Stimulated activated effector memory CD8-positive, alpha-beta T cell treated with anti-CD3 and anti-CD28 coated beads, Interleukin-12 subunit alpha, Interleukin-12 subunit beta, amount 100 ng/mL, for 72 hours (primary cell): ENCODE data around the gene COX6B1.
"Not testable (repeated sequence)": the region's sequence is repeated elsewhere in the genome, so short reads cannot be mapped to it uniquely, and the experiment has no call there.

Source experiments
- ATAC-seq: fragments of 150-1000 bp; cut with Tn5 transposase; 2 replicates; pipeline ENCODE4 v1.10.0; 2021
- DNase-seq, 2 donors: peaks; one replicate each; pipeline ENCODE4 v3.0.0; 2021 to 2022; ENCODE audit warnings: low spot score in 2 of 2
- H3K27ac Mint-ChIP-seq: one replicate; pipeline ENCODE4 v1.8.0; 2022; ENCODE audit warnings: mild to moderate bottlenecking, mixed read lengths
- H3K36me3 Mint-ChIP-seq: one replicate; pipeline ENCODE4 v1.8.0; 2022; ENCODE audit warnings: mild to moderate bottlenecking, mixed read lengths
- H3K4me1 Mint-ChIP-seq: one replicate; pipeline ENCODE4 v1.8.0; 2022; ENCODE audit warnings: mixed read lengths
- H3K4me3 Mint-ChIP-seq: one replicate; pipeline ENCODE4 v1.8.0; 2022; ENCODE audit warnings: mild to moderate bottlenecking, mixed read lengths
- H3K9me3 Mint-ChIP-seq: one replicate; pipeline ENCODE4 v1.8.0; 2022; ENCODE audit warnings: mixed read lengths

COX6B1 gene

GRCh38 chr19:35669974-35670373 is 21.9 kb downstream of the COX6B1 start:
- peaks cover 12% of the 10 kb centered on the region for H3K36me3 Mint-ChIP-seq
- H3K4me3 Mint-ChIP-seq, result no peak overlapping the region
- H3K9me3 Mint-ChIP-seq, result no peaks in the 10 kb centered on the region
- H3K4me1 Mint-ChIP-seq, result peaks cover 16% of the 10 kb centered on the region
- DNase-seq, result no peak
- no peak overlapping the region for H3K27ac Mint-ChIP-seq
- ATAC-seq, result no peak

DNA sequence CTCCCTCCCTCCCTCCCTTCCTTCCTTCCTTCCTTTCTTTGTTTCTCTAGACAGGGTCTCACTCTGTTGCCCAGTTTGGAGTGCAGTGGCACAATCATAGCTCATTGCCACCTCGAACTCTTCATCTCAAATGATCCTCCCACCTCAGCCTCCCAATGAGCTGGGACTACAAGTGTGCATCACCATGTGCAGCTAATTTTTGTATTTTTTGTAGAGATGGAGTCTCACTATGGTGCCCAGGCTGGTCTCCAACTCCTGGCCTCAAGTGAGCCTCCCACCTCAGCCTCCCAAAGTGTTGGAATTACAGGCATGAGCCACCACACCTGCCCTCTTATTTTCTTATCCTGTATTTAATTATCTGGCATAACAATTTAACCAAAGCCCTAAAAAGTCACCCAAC is 22.6 kb downstream of the COX6B1 start:
- H3K36me3 Mint-ChIP-seq, result peaks cover 7% of the 10 kb centered on the region
- peaks cover 16% of the 10 kb centered on the region for H3K4me1 Mint-ChIP-seq
- no peak overlapping the region for H3K4me3 Mint-ChIP-seq
- ATAC-seq, result no peak
- H3K27ac Mint-ChIP-seq, result no peak overlapping the region
- no peaks in the 10 kb centered on the region for H3K9me3 Mint-ChIP-seq
- no peak for DNase-seq

- Mint-ChIP-seq H3K9me3 (no peaks in the 10 kb centered on the region), H3K27ac (no peak overlapping the region), H3K36me3 (peaks cover 6% of the 10 kb centered on the region), H3K4me1 (peaks cover 16% of the 10 kb centered on the region), H3K4me3 (no peak overlapping the region)
- ATAC-seq, result no peak
- no peak for DNase-seq
Measured at GRCh38 chr19:35671818-35672217, 23.7 kb downstream of the COX6B1 start.

DNA sequence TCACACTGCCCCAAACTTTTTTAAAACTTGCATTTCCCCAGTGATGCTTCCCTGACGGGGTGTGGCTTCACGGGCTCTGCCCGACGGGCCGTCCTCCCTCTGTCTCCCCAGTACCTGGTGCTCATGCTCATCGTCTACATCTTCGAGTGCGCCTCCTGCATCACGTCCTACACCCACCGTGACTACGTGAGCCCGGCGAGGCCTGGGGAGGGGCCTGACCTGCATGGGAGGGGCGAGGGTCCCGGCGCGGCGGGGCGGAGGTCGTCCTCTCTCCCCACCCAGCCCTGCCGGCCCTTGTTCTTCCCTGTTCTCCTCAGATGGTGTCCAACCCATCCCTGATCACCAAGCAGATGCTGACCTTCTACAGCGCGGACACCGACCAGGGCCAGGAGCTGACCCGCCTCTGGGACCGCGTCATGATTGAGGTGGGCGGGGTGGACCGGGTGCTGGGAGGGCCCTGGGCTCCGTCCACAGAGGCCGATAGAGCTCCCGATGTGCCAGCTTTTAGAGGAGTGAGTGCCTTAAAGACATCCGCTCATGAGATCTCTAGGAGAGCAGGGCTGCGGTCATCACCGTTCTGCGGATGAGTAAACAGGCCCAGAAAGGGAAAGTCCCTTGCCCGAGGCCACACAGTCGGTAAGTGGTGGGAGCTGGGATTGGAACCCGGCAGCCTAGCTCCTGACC is 25.1 kb downstream of the COX6B1 start:
- peaks cover 6% of the 10 kb centered on the region for H3K36me3 Mint-ChIP-seq
- peak overlapping the region; percentile 83 for H3K4me3 Mint-ChIP-seq
- peak overlapping the region; percentile 79 for H3K27ac Mint-ChIP-seq
- H3K9me3 Mint-ChIP-seq, result no peaks in the 10 kb centered on the region
- DNase-seq (peak; percentile 43 to 75), ATAC-seq (peak; percentile 93)
- peaks cover 16% of the 10 kb centered on the region for H3K4me1 Mint-ChIP-seq

GRCh38 chr19:35675589-35676140 is 27.5 kb downstream of the COX6B1 start:
- H3K9me3 Mint-ChIP-seq, result no peaks in the 10 kb centered on the region
- H3K36me3 Mint-ChIP-seq, result no peaks in the 10 kb centered on the region
- no peak overlapping the region for H3K4me3 Mint-ChIP-seq
- ATAC-seq (no peak), DNase-seq (no peak)
- peaks cover 10% of the 10 kb centered on the region for H3K4me1 Mint-ChIP-seq
- peak overlapping the region; percentile 68 for H3K27ac Mint-ChIP-seq

GRCh38 chr19:35689836-35690235 is 41.7 kb downstream of the COX6B1 start:
- no peaks in the 10 kb centered on the region for H3K9me3 Mint-ChIP-seq
- no peak overlapping the region for H3K4me3 Mint-ChIP-seq
- peaks cover 9% of the 10 kb centered on the region for H3K4me1 Mint-ChIP-seq
- no peak for ATAC-seq
- no peaks in the 10 kb centered on the region for H3K36me3 Mint-ChIP-seq
- H3K27ac Mint-ChIP-seq, result no peak overlapping the region
- no peak for DNase-seq

DNA sequence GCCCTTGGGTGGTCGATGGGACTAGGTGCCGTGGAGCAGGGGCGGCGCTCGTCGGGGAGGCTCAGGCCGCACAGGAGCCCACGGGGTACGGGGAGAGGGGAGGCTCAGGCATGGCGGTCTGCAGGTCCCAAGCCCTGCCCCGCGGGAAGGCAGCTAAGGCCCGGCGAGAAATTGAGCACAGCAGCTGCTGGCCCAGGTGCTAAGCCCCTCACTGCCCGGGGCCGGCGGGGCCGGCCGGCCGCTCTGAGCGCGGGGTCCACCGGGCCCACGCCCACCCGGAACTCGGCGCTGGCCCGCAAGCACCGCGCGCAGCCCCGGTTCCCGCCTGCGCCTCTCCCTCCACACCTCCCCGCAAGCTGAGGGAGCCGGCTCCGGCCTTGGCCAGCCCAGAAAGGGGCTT is 43.0 kb downstream of the COX6B1 start:
- not testable (repeated sequence) for DNase-seq, H3K36me3 Mint-ChIP-seq, H3K27ac Mint-ChIP-seq, ATAC-seq, H3K9me3 Mint-ChIP-seq, H3K4me1 Mint-ChIP-seq, H3K4me3 Mint-ChIP-seq

GRCh38 chr19:35692010-35692409 is 43.9 kb downstream of the COX6B1 start:
- DNase-seq, result no peak
- Mint-ChIP-seq H3K27ac (no peak overlapping the region), H3K4me3 (no peak overlapping the region), H3K36me3 (no peaks in the 10 kb centered on the region), H3K9me3 (no peaks in the 10 kb centered on the region), H3K4me1 (peaks cover 9% of the 10 kb centered on the region)
- ATAC-seq, result no peak

GRCh38 chr19:35693422-35693821 is 45.3 kb downstream of the COX6B1 start:
- ATAC-seq, result peak; percentile 3
- Mint-ChIP-seq H3K4me1 (peaks cover 9% of the 10 kb centered on the region), H3K27ac (peak overlapping the region; percentile 71), H3K4me3 (no peak overlapping the region), H3K9me3 (no peaks in the 10 kb centered on the region), H3K36me3 (no peaks in the 10 kb centered on the region)
- no peak for DNase-seq

DNA sequence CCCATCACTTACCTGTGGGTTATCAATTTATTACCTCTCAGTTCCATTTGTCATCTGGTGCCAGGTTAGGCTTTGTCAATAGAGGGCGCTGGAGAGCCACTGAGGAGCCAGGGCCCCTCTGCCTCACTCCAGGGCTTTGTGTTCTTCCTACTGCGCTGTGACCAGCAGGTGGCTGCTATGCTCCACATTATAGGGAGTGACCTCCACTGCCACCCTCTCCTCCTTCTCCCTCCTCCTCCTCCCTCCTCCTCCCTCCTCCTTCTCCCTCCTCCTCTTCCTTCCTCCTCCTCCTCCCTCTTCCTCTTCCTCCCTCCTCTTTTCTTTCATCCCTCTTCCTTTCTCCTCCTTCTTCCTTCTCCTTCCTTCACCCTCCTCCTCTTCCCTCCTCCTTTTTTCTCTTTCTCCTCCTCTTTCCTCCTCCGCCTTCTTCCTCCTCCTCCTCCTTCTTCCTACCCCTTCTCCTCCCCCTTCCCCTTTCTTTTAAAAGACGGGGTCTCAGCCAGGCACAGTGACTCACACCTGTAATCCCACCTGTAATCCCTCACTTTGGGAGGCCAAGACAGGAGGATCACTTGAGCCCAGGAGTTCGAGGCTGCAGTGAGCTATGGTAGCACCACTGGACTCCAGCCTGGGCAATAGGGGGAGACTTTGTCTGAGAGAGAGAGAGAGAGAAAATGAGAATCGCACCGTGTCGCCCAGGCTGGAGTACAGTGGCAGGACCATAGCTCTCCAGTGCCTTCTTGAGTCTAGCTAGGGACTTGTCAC is 45.9 kb downstream of the COX6B1 start:
- DNase-seq (peak; percentile 92 to 94), ATAC-seq (peak; percentile 100)
- Mint-ChIP-seq H3K9me3 (no peaks in the 10 kb centered on the region), H3K4me3 (no peak overlapping the region), H3K27ac (peak overlapping the region; percentile 71), H3K4me1 (peaks cover 9% of the 10 kb centered on the region), H3K36me3 (no peaks in the 10 kb centered on the region)

GRCh38 chr19:35695895-35696422 is 47.8 kb downstream of the COX6B1 start:
- DNase-seq, result no peak
- H3K36me3 Mint-ChIP-seq, result no peaks in the 10 kb centered on the region
- ATAC-seq, result no peak
- H3K4me1 Mint-ChIP-seq, result peaks cover 9% of the 10 kb centered on the region
- no peak overlapping the region for H3K27ac Mint-ChIP-seq
- H3K9me3 Mint-ChIP-seq, result no peaks in the 10 kb centered on the region
- no peak overlapping the region for H3K4me3 Mint-ChIP-seq

DNA sequence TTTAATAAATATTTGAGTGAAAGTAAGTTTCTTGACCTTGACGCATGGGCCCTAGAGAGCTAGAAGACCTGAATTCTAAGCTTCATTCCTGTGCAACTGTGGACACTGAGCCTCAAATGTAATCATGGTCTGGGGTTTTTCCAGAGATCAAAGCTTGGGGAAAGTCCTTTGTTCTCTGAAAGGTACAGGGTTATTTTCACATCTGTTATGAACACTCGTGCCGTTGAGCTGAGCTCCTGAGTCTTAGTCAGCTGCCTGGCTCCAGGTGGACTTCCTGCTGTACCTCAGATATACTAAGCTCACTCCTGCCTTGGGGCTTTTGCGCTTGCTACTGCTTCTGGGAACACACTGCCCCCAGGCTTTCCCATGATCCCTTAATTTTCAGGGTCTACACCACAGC is 48.7 kb downstream of the COX6B1 start:
- Mint-ChIP-seq H3K9me3 (no peaks in the 10 kb centered on the region), H3K36me3 (no peaks in the 10 kb centered on the region), H3K4me1 (peaks cover 9% of the 10 kb centered on the region), H3K27ac (no peak overlapping the region), H3K4me3 (no peak overlapping the region)
- peak; percentile 32 for ATAC-seq
- DNase-seq, result no peak

DNA sequence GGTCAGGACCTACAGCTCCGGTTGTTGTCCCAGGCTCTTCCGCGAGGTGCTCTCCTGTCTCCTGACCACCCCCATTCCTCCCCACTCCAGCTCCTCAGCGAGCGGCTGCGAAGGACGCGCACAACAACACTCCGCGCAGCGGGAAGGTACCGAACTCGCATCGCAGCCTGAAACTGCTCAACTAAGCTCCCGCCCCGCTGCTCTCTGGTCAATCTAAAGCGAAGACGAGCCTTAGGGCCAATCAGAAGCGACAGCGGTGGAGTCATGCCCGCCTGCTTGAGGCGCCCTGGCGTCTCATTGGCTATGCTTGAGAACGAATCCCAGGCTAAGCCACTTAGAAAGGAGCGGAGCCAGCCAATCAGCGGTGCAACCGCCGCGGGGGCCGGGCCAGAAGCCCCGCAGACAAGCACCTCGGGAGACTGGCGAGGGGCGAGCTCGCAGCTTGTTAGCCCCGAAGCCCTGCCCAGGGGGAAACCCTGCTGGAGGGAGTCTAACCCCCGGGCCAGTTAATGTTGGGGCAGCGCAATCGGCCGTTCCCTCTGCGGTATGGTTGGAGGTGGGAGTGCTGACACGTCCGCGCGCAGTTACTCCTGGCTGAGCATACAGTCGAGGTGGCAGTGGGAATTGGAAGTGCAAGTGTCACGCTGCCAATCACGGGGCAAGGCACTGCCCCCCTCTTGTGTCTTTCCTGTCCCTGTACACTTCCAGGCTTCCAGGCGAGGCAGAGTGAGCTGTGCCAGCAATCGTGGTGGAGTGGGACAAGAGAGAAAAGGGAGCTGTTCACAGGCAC is 54.3 kb downstream of the COX6B1 start:
- Mint-ChIP-seq H3K4me3 (peak overlapping the region; percentile 92), H3K36me3 (no peaks in the 10 kb centered on the region), H3K4me1 (peaks cover 9% of the 10 kb centered on the region), H3K27ac (peak overlapping the region; percentile 94), H3K9me3 (no peaks in the 10 kb centered on the region)
- peak; percentile 83 to 95 for DNase-seq
- peak; percentile 100 for ATAC-seq

DNA sequence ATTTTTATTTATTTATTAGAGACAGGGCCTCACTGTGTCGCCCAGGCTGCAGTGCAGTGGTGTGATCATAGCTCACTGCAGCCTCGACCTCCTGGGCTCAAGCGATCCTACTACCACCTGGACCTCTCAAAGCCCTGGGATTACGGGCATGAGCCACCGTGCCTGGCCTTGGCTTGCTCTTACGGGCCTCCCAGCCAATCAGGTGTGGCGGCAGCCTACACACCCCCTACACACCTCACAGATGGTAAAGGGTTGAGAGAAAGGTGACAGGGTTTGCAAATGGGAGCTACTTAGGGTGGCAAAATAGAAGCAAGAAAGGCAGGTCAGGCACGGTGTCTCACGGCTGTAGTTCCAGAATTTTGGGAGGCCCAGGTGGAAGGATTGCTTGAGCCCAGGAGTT is 55.2 kb downstream of the COX6B1 start:
- ATAC-seq (no peak), DNase-seq (no peak)
- Mint-ChIP-seq H3K4me3 (peak overlapping the region; percentile 92), H3K9me3 (no peaks in the 10 kb centered on the region), H3K27ac (no peak overlapping the region), H3K36me3 (no peaks in the 10 kb centered on the region), H3K4me1 (peaks cover 9% of the 10 kb centered on the region)

DNA sequence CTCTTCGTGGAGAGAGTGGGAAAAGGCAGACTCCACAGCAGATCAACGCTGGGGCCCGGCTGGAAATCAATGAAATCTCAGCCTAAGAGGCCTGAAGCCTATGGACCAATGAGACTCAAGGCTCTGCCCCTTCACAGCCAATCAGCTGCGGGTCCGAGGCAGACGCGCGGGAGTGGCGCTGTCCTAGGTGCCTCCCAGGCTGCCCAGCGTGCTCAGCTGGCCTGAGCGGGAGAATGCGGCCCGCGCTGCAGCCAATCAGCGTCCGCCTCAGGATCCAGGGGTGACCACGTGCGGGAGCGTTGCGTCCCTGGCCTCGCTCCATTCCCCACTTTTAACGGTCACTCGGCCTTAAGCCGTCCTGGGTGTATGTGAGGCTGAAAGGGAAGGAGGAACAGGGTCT is 56.1 kb downstream of the COX6B1 start, which contains the start of gene ZBTB32:
Gene ZBTB32, plus strand, starts transcription at position 341 of the 400 bp plus-strand sequence. CDS start 10,069 bp downstream, outside the sequence.
- DNase-seq, result no peak
- no peak within 1 kb of the TSS for H3K27ac Mint-ChIP-seq
- ATAC-seq, result no peak
- peak within 1 kb of the TSS; percentile 92 for H3K4me3 Mint-ChIP-seq
- no peaks in the 10 kb centered on the region for H3K9me3 Mint-ChIP-seq
- H3K36me3 Mint-ChIP-seq, result no peaks in the 10 kb centered on the region
- H3K4me1 Mint-ChIP-seq, result peaks cover 9% of the 10 kb centered on the region
